PC-3 (cell line): ENCODE results near the gene CAST. TPM values are rescaled to one million over a fixed set of nuclear protein-coding genes. Genes with fewer than 3 reads are reported as not detected.

Experiments
- ATAC-seq: fragments of 200-7000 bp; cut with Tn5 transposase; 2 replicates; pipeline ENCODE4 v1.9.1; 2020; ENCODE audit warnings: mild to moderate bottlenecking, moderate library complexity
- BruUV-seq: library from RNA; stranded (reverse); fragments of 400-500 nt; replicated peaks from 2 replicates; lab custom pipeline; 2021; lab: Mats Ljungman, UMichigan
- CTCF ChIA-PET: fragments of 300-600 bp; sonication (Branson Sonifier 250); formaldehyde crosslinking; loops from one replicate; lab custom pipeline; 2022; ENCODE audit warnings: antibody characterized with exemption; lab: Charles Lee
- POLR2A ChIA-PET: fragments of 300-600 bp; sonication (Branson Sonifier 250); formaldehyde crosslinking; loops from one replicate; lab custom pipeline; 2022; ENCODE audit warnings: antibody characterized with exemption; ENCODE audit not compliant: unreplicated experiment; lab: Charles Lee
- DNase-seq: peaks from one replicate; pipeline ENCODE4 v3.0.0-alpha.2; 2015
- H2AFZ ChIP-seq: fragments of 300-600 bp; sonication (generic); 2 replicates; pipeline ENCODE4 v1.6.0; 2016; ENCODE audit warnings: antibody characterized with exemption, low read length
- H3F3A ChIP-seq: fragments of 300-600 bp; sonication (generic); one replicate; pipeline ENCODE4 v1.6.0; 2017; ENCODE audit warnings: antibody characterized with exemption, low read length, control low read depth, mild to moderate bottlenecking; ENCODE audit not compliant: unreplicated experiment
- H3K27ac ChIP-seq: fragments of 300-600 bp; sonication (generic); 2 replicates; pipeline ENCODE4 v1.5.1; 2016; ENCODE audit warnings: mild to moderate bottlenecking, low read length
- H3K27me3 ChIP-seq: fragments of 300-600 bp; sonication (generic); 2 replicates; pipeline ENCODE4 v1.6.1; 2016; ENCODE audit warnings: low read length, mixed read lengths
- H3K36me3 ChIP-seq: fragments of 300-600 bp; sonication (generic); 2 replicates; pipeline ENCODE4 v1.6.1; 2016; ENCODE audit warnings: low read depth, mixed run types, low read length, mixed read lengths
- H3K4me1 ChIP-seq: fragments of 300-600 bp; sonication (generic); 2 replicates; pipeline ENCODE4 v1.5.1; 2016; ENCODE audit warnings: low read length; ENCODE audit not compliant: insufficient read depth
- H3K4me2 ChIP-seq: fragments of 300-600 bp; sonication (generic); 2 replicates; pipeline ENCODE4 v1.6.0; 2016; ENCODE audit warnings: low read length
- H3K4me3 ChIP-seq: fragments of 300-600 bp; sonication (generic); 2 replicates; pipeline ENCODE4 v1.5.1; 2016; ENCODE audit warnings: mild to moderate bottlenecking, low read length, mixed read lengths
- H3K79me2 ChIP-seq: fragments of 300-600 bp; sonication (generic); 2 replicates; pipeline ENCODE4 v1.6.1; 2017; ENCODE audit warnings: low read length, mixed read lengths
- H3K9ac ChIP-seq: fragments of 300-600 bp; sonication (generic); 2 replicates; pipeline ENCODE4 v1.6.0; 2016; ENCODE audit warnings: mild to moderate bottlenecking, low read length
- H3K9me2 ChIP-seq: fragments of 300-600 bp; sonication (generic); replicated peaks from 2 replicates; pipeline ENCODE4 v1.6.1; 2016; ENCODE audit warnings: mixed run types, low read length, mixed read lengths
- H3K9me3 ChIP-seq: fragments of 300-600 bp; sonication (generic); 2 replicates; pipeline ENCODE4 v1.6.1; 2016; ENCODE audit warnings: low read length, mixed read lengths
- H4K20me1 ChIP-seq: fragments of 300-600 bp; sonication (generic); 2 replicates; pipeline ENCODE4 v1.6.1; 2016; ENCODE audit warnings: low read length, mixed read lengths
- CTCF ChIP-seq: fragments of 300-600 bp; sonication (generic); conservative IDR thresholded peaks from 2 replicates; pipeline ENCODE4 v1.5.1; 2017; ENCODE audit warnings: antibody characterized with exemption, low read depth, mild to moderate bottlenecking, low read length
- EZH2 ChIP-seq: fragments of 300-600 bp; sonication (generic); IDR thresholded peaks from one replicate; pipeline ENCODE4 v1.6.1; 2017; ENCODE audit warnings: antibody characterized with exemption, mild to moderate bottlenecking, low read length; ENCODE audit not compliant: unreplicated experiment
- EZH2phosphoT487 ChIP-seq: fragments of 300-600 bp; sonication (generic); IDR thresholded peaks from 2 replicates; pipeline ENCODE4 v1.6.1; 2018; ENCODE audit warnings: mild to moderate bottlenecking, antibody characterized with exemption, low read length, borderline replicate concordance
- intact Hi-C: fragments of 100-400 bp; cut with micrococcal nuclease; formaldehyde crosslinking; loops from 2 replicates; pipeline ENCODE4 v1.9.0; 2023
- total RNA-seq: library from RNA; depleted of rRNA; stranded (reverse); fragments of >200 nt; gene quantifications from 2 replicates; pipeline ENCODE4 v1.2.3, GENCODE V29; 2014

The CAST gene
- total RNA-seq, 1 experiment from 2014 or later: 73.2 TPM

- Histone ChIP-seq H3K9me3 (no peaks in the 10 kb centered on the region), H3K4me2 (no peak overlapping the region), H3K79me2 (no peaks in the 10 kb centered on the region), H3K9me2 (no peaks in the 10 kb centered on the region), H3K4me1 (peaks cover under 1% of the 10 kb centered on the region; the same call in 1 of the 2 replicates), H3K4me3 (no peak overlapping the region), H3K9ac (no peak overlapping the region), H3K27ac (no peak overlapping the region), H3K27me3 (no peaks in the 10 kb centered on the region), H3K36me3 (peaks cover 13% of the 10 kb centered on the region; the same call in 1 of the 2 replicates), H2AFZ (no peak overlapping the region), H4K20me1 (no peaks in the 10 kb centered on the region), H3F3A (no peaks in the 10 kb centered on the region)
- DNase-seq: no peak
- CTCF ChIA-PET: interaction anchor here (0.7 kb wide), 1 partner anchor 86 kb away, joined by 3 read pairs; no protein-coding TSS in a partner anchor
- intact Hi-C loops: loop anchor here (10.0 kb wide), 1 partner anchor 286 kb away; no protein-coding TSS in a partner anchor
- ATAC-seq: no peak
- no peak for TF ChIP-seq EZH2
- BruUV-seq: no TSS peak
- POLR2A ChIA-PET: no interaction called here
Observed at GRCh38 chr5:96758621-96759020, 96.4 kb downstream of the CAST start.

- POLR2A ChIA-PET: no interaction called here
Observed at GRCh38 chr5:96761618-96762017, 99.4 kb downstream of the CAST start.

GRCh38 chr5:96763026-96763425, 100.8 kb downstream of the CAST start:
- Histone ChIP-seq H3K9ac (no peak overlapping the region), H3K4me1 (peaks cover 25% of the 10 kb centered on the region), H3K4me3 (no peak overlapping the region), H3K27ac (no peak overlapping the region), H3K9me3 (no peaks in the 10 kb centered on the region), H4K20me1 (no peaks in the 10 kb centered on the region), H2AFZ (no peak overlapping the region), H3K9me2 (no peaks in the 10 kb centered on the region), H3K79me2 (no peaks in the 10 kb centered on the region), H3K27me3 (no peaks in the 10 kb centered on the region), H3F3A (no peaks in the 10 kb centered on the region), H3K36me3 (peaks cover 28% of the 10 kb centered on the region; the same call in 1 of the 2 replicates), H3K4me2 (no peak overlapping the region)
- BruUV-seq: no TSS peak
- POLR2A ChIA-PET: no interaction called here
- CTCF ChIA-PET: interaction anchor here (0.8 kb wide), 1 partner anchor 106 kb away, joined by 3 read pairs; no protein-coding TSS in a partner anchor
- no peak for TF ChIP-seq CTCF
- no peak for TF ChIP-seq EZH2phosphoT487
- TF ChIP-seq EZH2: no peak
- intact Hi-C loops: loop anchor here (5.0 kb wide), 2 partner anchors 94 to 1344 kb away; no protein-coding TSS in a partner anchor
- ATAC-seq (no peak), DNase-seq (no peak)

More at GRCh38 chr5:96761618-96762017, 99.4 kb downstream of the CAST start:
- no peak overlapping the region for H2AFZ ChIP-seq
- H3K4me2 ChIP-seq: no peak overlapping the region
- no peaks in the 10 kb centered on the region for H3K9me2 ChIP-seq
- H3K79me2 ChIP-seq: no peaks in the 10 kb centered on the region
- no TSS peak for BruUV-seq
- ATAC-seq: no peak
- H3K4me3 ChIP-seq: no peak overlapping the region
- H3F3A ChIP-seq: no peaks in the 10 kb centered on the region
- H4K20me1 ChIP-seq: no peaks in the 10 kb centered on the region
- DNase-seq: no peak
- H3K27ac ChIP-seq: no peak overlapping the region
- H3K27me3 ChIP-seq: no peaks in the 10 kb centered on the region
- no peaks in the 10 kb centered on the region for H3K9me3 ChIP-seq
- TF ChIP-seq EZH2: no peak
- no peak for TF ChIP-seq EZH2phosphoT487
- no peak overlapping the region for H3K9ac ChIP-seq
- peaks cover 21% of the 10 kb centered on the region; the same call in 1 of the 2 replicates for H3K36me3 ChIP-seq
- H3K4me1 ChIP-seq: peaks cover 24% of the 10 kb centered on the region
- CTCF ChIA-PET: no interaction called here
- intact Hi-C loops: loop anchor here (5.0 kb wide), 2 partner anchors 96 to 1346 kb away; no protein-coding TSS in a partner anchor
